Measurements from ENCODE around the gene SPDYC.

- TF ChIP-seq CREM (IDR thresholded peaks at IDR 0.05; ENCODE audit: low read depth), result no peak
- TF ChIP-seq, protein P1, sequence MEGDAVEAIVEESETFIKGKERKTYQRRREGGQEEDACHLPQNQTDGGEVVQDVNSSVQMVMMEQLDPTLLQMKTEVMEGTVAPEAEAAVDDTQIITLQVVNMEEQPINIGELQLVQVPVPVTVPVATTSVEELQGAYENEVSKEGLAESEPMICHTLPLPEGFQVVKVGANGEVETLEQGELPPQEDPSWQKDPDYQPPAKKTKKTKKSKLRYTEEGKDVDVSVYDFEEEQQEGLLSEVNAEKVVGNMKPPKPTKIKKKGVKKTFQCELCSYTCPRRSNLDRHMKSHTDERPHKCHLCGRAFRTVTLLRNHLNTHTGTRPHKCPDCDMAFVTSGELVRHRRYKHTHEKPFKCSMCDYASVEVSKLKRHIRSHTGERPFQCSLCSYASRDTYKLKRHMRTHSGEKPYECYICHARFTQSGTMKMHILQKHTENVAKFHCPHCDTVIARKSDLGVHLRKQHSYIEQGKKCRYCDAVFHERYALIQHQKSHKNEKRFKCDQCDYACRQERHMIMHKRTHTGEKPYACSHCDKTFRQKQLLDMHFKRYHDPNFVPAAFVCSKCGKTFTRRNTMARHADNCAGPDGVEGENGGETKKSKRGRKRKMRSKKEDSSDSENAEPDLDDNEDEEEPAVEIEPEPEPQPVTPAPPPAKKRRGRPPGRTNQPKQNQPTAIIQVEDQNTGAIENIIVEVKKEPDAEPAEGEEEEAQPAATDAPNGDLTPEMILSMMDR (IDR thresholded peaks at IDR 0.05 in 2 of 3, conservative IDR thresholded peaks at IDR 0.05 in 1 of 3; ENCODE audit: insufficient read depth in 2 of 3, low read depth in 1 of 3, low read length in 3 of 3), result peak; percentile 90 to 94 (median 91)
- TF ChIP-seq SRSF7 (optimal IDR thresholded peaks at IDR 0.05; ENCODE audit: low read depth, low read length), result no peak
- no peak for TF ChIP-seq POLR2AphosphoS2 (IDR thresholded peaks at IDR 0.05; ENCODE audit: low read length)
- TF ChIP-seq GATAD2A (IDR thresholded peaks at IDR 0.05), result no peak
- TF ChIP-seq ZNF431 (CRISPR knock-in tag; IDR thresholded peaks at IDR 0.05), result no peak
- no peak for TF ChIP-seq MEF2D (tag; conservative IDR thresholded peaks at IDR 0.05; ENCODE audit: low read depth)
- TF ChIP-seq, protein P2, sequence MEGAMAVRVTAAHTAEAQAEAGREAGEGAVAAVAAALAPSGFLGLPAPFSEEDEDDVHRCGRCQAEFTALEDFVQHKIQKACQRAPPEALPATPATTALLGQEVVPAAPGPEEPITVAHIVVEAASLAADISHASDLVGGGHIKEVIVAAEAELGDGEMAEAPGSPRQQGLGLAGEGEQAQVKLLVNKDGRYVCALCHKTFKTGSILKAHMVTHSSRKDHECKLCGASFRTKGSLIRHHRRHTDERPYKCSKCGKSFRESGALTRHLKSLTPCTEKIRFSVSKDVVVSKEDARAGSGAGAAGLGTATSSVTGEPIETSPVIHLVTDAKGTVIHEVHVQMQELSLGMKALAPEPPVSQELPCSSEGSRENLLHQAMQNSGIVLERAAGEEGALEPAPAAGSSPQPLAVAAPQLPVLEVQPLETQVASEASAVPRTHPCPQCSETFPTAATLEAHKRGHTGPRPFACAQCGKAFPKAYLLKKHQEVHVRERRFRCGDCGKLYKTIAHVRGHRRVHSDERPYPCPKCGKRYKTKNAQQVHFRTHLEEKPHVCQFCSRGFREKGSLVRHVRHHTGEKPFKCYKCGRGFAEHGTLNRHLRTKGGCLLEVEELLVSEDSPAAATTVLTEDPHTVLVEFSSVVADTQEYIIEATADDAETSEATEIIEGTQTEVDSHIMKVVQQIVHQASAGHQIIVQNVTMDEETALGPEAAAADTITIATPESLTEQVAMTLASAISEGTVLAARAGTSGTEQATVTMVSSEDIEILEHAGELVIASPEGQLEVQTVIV (CRISPR knock-in tag; IDR thresholded peaks at IDR 0.05; ENCODE audit: borderline replicate concordance), result no peak
- TF ChIP-seq, protein P3, sequence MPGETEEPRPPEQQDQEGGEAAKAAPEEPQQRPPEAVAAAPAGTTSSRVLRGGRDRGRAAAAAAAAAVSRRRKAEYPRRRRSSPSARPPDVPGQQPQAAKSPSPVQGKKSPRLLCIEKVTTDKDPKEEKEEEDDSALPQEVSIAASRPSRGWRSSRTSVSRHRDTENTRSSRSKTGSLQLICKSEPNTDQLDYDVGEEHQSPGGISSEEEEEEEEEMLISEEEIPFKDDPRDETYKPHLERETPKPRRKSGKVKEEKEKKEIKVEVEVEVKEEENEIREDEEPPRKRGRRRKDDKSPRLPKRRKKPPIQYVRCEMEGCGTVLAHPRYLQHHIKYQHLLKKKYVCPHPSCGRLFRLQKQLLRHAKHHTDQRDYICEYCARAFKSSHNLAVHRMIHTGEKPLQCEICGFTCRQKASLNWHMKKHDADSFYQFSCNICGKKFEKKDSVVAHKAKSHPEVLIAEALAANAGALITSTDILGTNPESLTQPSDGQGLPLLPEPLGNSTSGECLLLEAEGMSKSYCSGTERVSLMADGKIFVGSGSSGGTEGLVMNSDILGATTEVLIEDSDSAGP (CRISPR knock-in tag; IDR thresholded peaks at IDR 0.05), result no peak
- no peak for TF ChIP-seq MXI1 (IDR thresholded peaks at IDR 0.05; ENCODE audit: low read depth, low read length)
These were observed 34.9 kb downstream of the SPDYC start for GRCh38 chr11:65204646-65205601.
